ENCODE measurements around the gene RAMAC.

GRCh38 chr15:82960766-82961165 lies 25.2 kb upstream of the RAMAC start:
- TF ChIP-seq, protein P1, sequence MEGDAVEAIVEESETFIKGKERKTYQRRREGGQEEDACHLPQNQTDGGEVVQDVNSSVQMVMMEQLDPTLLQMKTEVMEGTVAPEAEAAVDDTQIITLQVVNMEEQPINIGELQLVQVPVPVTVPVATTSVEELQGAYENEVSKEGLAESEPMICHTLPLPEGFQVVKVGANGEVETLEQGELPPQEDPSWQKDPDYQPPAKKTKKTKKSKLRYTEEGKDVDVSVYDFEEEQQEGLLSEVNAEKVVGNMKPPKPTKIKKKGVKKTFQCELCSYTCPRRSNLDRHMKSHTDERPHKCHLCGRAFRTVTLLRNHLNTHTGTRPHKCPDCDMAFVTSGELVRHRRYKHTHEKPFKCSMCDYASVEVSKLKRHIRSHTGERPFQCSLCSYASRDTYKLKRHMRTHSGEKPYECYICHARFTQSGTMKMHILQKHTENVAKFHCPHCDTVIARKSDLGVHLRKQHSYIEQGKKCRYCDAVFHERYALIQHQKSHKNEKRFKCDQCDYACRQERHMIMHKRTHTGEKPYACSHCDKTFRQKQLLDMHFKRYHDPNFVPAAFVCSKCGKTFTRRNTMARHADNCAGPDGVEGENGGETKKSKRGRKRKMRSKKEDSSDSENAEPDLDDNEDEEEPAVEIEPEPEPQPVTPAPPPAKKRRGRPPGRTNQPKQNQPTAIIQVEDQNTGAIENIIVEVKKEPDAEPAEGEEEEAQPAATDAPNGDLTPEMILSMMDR (IDR thresholded peaks at IDR 0.05), result no peak
- no peak for TF ChIP-seq EP300 (IDR thresholded peaks at IDR 0.05)
- no peak for TF ChIP-seq BHLHE40 (IDR thresholded peaks at IDR 0.05; ENCODE audit: low read depth, low read length)
- no peak for TF ChIP-seq ZNF302 (CRISPR knock-in tag; IDR thresholded peaks at IDR 0.05)
- no peak for TF ChIP-seq POLR2A (IDR thresholded peaks at IDR 0.05; ENCODE audit: low read length)
- no peak for TF ChIP-seq KDM1A (IDR thresholded peaks at IDR 0.05; ENCODE audit: low read depth)
- TF ChIP-seq CHD2 (IDR thresholded peaks at IDR 0.05; ENCODE audit: low read length, partially characterized antibody), result no peak

All from A549 (cell line).